CD4-positive, alpha-beta T cell treated with Interleukin-1 beta for 1 hour (primary cell): ENCODE measurements around the gene CFAP97D1.

Source experiments
- DNase-seq, 2 donors: peaks; one replicate each; pipeline ENCODE4 v3.0.0-alpha.2; 2020 to 2022

Gene CFAP97D1

GRCh38 chr17:43830510-43831140 is 50.4 kb downstream of the CFAP97D1 start:
- DNase-seq, result no peak

DNA sequence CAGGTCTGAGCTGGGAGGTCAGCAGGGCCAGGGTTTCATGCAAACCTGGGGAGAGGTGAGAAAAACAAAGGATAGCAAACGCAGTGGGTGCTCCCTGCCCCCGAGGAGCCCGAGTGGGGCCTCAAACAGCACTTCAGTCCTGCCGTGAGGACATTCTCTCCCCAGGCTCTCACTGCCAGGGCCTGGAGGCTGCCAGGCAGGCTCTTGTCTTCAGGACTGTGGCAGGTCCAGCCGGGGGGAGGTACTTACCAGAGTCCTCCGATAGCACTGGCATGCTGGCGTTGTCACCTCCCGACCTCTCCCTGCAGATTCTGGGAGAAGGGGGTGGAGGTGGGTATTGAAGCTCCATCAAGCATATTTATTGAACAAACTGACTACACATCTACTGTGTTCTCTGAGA is 51.4 kb downstream of the CFAP97D1 start:
- DNase-seq, result no peak

DNA sequence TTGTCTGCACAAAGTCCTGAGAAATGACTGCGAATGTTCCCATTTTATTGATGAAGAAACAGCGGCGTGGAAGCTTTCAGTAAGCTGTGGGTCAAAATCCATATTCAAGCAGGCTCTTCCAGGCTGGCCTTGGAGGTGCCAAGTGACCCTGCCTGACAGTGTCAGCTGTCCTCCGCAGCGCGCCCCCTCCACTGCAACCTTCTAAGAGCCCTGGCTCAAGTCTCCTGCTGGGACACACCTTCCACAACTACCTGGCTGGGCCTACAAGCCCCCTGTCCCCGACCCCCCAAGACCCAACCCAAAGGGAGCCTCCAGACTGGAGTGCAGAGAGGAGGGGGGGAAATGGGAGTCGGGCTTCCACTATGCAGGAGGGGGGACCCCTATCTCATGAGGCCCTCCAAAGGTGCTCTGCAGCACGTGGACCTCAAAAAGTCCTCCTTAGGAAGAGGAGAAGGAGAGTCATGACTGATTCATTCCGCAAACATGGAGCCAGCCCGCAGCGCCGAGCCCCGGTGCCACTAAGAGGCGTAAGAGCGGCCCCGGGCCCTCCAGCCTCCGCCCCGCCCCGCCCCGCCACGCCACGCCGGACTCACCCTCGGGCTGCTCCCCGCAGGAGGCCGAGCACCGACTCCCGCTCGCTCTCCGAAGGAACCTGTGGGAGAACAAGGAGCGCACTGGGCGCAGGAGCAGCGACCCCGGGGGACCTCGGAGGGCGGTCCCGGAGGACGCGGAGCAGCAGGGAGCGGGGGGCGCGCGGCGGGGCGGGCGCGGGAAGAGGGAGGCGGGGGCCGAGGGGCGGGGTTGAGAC is 52.1 kb downstream of the CFAP97D1 start:
- DNase-seq, result peak in 1 of 2 donors; percentile 2

- DNase-seq, result peak; percentile 41 to 54
Observed at GRCh38 chr17:43832976-43833829, 53.0 kb downstream of the CFAP97D1 start, which contains the start of gene MPP3. MPP3 (minus strand) TSS chr17:43833146; CDS start chr17:43831906, 1,240 bp downstream.

DNA sequence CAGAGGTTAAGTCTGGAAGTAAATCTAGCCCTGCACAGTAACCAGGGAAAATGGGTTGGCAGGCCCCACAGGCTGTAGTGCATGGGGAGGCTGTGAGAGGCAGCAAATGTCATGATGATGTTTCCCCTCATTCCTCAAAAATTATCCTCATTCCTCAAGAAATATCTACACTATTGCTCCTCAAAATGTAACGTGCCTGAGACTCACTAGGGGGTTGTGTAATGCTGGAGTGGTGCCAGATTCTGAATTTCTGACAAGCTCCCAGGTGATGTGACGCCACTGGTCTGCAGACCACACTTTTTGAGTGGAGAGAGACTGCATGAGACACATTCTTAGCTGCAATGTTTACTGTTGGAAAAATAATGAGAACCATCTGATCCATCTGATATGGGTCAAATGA is 53.9 kb downstream of the CFAP97D1 start:
- no peak for DNase-seq
